NCI-H1694 (cell line): ENCODE measurements around the gene MISP.

Source experiments
- DNase-seq: peaks from one replicate; lab custom pipeline; 2025; lab: John Stamatoyannopoulos, UW

Gene MISP

DNA sequence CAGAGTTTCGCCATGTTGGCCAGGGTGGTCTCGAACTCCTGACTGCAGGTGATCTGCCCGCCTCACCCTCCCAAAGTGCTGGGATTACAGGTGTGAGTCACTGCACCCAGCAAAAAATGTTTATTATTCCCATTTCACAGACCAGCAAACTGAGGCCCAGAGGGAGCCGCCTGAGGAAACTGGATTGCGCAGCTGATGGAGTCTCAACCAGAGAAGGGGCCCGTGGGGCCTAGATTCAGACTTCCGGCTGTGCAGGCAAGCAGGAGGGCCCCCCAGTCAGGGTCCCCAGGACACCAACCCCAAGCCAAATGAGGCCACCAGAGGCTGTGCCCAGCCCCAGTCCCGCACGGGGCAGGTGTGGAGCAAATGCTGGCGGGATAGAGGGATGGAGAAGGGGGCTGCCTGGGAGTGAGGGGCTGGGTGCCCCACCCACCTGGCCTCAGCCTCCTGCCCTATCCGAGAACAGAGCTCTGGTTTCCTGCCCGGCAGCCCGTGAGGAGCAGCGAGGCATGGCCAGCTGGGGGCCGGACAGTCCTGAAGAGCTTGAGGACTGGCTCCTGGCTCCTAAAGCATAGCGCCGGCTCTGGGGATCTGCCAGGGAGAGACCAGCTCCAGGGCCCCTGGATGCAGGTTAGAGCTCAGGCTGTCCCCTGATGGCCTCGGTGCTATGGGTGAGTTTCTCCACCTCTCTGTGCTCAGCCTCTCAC is 22.0 kb downstream of the MISP start:
- DNase-seq = no peak

DNA sequence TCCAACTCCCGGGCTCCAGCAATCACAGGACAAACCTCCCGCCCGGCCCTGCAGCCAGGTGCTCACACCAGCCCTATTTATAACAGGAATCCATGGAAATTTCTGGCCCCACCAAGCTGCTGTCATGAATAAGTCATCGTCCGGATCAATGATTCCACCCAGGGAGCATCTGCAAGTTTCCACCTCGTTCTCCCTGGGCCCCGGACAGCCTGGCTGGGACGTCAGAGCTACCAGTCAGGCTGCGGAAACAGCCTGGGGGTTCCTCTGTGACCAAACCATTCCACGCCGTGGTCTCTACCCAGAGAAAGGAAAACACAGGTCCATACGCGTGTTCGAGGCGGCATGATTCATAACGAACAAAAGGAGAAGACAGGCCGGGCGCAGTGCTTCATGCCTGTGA is 25.6 kb downstream of the MISP start:
- no peak for DNase-seq

DNA sequence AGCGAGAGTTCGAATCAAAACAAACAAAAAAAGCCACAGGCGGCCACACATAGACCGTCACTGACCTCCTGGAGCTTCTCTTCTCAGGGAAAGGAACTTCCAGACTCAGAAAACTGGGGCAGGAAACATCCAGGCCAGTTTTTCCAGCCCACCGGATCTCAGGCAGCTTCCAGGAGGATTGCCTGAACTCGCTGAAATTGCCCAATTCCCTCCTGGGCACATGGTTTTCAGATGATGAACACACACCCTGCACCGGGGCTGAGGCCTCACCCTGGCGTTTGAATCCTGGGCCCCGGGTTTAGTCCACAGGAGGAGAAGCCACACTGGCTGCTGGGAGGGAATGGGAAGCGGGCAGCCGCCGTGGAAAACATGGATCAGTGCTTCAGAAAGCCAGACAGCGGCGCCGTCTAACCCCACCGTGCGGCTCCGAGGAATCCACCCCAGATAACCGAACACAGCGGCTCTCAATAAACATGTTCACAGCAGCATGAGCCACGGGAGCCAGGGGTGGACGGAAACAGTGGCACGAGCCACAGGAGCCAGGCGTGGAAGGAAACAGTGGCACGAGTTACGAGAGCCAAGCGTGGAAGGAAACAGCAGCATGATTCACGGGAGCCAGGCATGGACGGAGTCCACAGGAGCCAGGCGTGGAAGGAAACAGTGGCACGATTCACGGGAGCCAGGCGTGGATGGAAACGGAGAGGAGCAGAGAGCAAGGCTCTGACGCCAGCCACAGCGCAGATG is 28.2 kb downstream of the MISP start:
- no peak for DNase-seq

DNA sequence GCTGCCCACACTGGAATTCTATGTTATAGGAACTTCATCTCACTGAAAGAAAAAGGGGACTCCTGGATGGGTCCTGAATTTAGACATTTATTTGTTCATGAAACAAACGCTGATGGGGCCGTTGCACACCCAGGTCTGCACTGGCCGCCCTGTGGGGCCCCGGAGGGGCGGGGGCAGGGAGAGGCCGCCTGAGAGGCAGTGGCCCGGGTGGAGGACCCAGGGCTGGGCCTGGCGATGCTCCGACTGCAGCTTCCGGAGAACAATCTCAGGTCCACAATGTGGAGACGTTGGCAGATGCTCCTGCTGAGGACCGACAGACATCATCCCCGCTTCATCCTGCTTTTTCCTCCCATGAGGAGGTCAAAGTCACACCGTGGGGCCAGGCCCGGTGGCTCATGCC is 30.0 kb downstream of the MISP start:
- DNase-seq = no peak

DNA sequence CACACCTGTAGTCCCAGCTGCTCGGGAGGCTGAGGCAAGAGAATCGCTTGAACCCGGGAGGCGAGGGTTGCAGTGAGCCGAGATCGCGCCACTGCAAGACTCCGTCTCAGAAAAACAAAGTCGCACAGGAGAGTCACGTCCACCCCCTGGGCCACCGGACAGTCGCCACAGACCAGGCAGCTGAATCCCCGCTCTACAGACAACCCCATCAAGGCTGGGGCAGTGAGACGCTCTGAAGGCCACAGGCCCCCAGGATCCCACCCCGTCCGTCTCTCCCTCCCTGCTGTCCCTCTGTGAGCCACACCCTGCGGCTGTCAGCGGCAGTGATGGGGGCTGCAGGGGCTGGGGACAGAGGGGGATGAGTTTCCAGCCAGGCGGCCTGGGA is 30.9 kb downstream of the MISP start:
- no peak for DNase-seq

DNA sequence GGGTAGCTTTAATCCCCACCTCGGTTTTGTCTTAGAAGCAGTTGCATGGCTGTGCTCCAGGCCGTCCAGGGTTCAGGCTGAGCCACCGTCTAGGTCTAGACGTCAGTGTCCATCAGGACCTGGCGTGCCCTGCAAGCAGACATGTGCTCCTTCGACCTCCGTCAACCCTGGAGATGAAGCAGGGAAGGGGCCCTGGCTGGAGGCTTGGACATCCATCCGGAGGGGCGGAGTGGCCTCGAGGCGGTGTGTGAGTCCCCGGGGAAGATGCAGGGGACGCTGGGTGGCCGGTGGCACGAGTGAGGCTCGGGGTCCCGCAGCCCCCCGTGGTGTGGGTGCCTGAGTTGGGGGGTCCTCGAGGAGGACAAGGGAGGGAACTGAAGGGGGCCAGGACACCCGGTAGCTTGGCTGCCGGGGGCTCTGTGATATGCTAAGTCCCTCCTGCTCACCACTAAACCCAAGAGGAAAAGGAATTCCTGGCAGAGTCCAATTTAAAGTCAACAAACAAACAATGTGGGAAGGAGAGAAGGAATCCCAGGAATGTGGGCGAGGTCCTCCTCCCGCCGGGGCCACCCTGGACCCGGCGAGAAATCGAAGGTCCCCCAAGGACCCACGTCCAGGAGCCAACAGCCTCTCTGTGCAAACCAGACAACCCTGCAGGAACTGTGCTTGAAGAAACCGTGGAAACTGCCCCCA is 31.4 kb downstream of the MISP start:
- no peak for DNase-seq

DNA sequence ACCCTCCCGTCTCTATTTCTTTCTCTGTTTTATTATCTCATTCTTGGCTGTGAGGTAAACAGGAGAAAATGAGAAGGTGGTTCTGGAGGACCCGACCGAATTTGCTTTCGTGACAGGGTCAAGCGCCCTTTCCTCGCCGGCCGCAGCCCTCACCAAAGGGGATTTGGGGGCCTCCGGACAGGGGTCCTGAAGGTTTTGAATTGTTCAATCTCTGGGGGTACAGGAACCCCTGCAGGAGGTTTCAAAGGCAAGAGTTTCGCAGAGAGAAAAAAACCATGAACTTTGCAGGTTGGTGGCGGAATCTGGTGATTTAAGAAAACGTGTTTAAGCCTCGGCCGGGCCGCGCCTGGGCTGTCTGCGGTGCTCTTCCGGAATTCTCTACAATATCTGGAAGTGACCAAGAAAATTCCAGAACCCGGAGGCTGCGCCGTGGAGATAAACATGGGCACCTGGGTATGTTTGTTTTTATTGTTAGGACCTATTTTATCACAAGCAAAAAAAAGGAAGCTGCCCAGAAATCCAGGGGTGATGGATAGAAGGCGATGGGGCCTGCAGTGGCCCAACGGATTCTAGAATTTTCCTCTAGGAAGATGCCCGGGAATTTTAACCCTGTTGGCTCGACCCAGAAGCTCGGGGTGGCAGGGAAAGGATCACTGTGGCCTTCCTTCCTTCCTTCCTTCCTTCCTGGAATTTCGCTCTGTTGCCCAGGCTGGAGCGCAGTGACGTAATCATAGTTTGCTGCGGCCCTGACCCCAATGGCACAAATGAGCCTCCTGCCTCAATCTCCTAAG is 32.2 kb downstream of the MISP start:
- no peak for DNase-seq

DNA sequence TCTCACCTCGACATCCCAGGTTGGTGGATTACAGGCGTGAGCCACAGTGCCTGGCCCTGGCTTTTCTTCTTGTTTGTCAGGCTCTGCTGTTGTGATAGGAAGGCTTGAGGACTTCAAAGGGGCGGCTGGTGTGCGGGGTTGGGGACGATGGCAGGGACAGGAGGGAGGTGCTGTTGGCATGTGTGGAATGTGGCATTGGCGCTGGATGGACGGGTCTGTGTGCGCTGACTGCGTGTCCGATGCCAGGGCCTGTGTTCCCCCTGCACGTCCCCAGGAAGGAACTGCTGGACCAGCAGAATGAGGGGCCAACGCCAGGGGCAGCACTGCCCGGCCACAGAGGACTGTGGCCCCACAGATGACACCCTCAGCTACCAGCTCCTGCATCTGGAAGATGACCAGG is 33.6 kb downstream of the MISP start:
- no peak for DNase-seq

DNA sequence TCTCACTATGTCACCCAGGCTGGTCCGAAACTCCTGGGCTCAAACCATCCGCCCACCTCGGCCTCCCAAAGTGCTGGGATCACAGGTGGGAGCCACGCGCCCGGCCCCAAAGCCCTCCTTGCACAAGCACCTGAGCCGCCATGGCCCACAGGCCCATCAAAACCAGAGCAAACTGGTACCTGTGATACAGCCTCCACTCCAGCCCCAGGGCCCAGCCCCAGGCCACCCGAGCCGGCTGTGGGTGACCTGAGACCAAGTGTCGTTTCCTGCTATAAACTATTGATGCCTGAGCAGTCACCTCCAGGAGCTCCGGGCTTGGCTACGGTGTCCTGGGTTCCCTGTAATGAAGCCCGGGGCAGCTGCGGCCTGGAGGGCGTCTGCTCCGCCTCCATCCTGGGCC is 36.6 kb downstream of the MISP start:
- DNase-seq = no peak

DNA sequence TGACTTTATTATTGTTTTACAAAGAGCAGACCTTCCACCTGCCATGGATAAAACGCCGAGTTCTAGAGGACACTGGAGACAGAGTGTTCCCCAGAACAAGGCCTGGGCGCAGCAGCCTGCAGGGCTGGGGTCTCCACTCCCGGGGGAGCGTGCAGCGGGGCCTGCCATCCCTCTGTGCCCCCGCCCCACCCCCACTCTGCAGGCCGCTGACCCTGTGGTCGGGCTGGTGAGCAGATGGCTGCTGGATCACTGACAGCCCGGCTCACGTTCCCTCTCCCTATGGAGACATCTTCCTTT is 37.7 kb downstream of the MISP start:
- DNase-seq = no peak

DNA sequence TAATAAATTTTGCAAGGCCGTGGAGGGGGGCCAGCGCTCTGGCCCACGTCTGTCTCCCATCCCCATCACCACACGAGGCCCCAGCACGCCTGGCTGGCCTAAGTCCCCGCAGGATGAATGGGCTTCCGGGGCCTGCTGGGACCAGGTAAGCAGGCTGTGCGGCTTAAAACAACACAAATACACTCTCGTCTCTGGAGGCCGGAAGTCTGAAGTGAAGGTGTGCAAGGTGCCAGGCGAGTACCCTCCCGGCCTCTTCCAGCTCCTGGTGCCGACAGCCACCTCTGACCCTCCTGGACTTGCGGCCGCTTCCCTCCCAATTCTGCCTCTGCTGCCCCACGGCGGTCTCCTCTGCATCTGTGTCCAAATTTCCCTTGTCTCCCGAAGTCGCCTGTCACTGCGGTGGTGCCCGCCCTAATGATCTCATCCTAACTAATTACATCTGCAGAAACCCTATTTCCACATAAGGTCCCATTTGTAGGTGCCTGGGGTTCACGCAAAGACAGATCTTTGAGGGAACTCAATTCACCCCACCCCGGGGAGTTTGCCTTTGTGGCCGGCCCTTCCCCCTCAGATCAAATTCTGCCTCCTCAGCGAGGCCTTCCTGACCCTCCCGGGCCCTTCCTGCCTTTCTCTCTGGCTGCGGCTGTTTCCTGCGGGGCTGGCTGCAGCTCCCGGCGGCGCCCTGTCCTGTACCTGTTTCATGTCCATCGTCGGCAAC is 38.2 kb downstream of the MISP start:
- no peak for DNase-seq

DNA sequence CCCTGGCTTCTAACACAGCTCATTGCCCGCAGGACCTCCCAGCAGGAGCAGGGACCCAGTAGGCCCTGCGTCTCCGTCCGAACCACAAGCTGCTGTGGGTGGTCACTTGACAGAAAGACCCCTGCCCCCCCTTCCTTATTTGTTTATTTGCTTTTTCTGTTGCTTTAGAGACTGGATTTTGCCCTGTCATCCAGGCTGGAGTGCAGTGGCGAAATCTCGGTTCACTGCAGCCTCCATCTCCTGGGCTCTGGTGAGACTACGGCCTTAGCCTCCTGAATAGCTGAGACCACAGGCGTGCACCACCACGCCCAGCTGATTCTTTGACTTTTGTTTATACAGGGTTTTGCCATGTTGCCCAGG is 38.8 kb downstream of the MISP start:
- DNase-seq = no peak

DNA sequence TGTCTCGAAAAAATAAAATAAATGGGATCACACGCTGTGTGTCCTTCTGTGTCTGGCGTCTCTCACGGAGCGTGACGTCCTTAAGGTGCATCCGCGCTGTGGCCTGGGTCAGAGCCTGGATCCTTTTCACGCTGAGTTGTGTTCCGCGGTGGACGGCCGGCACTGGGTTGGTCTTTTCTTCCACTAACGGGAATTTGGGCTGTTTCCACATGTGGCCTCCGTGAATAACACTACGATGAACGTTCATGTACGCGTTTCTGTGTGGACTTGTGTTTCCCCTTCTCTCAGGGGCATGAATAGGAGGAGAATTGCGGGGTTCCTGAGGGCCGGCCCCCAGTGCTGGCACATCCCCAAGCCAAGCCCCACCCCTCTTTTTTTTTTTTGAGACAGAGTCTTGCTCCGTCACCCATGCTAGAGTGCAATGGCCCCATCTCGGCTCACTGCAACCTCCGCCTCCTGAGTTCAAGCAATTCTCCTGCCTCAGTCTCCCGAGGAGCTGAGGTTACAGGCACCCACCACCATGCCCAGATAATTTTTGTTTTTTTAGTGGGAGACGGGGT is 40.2 kb downstream of the MISP start:
- no peak for DNase-seq

DNA sequence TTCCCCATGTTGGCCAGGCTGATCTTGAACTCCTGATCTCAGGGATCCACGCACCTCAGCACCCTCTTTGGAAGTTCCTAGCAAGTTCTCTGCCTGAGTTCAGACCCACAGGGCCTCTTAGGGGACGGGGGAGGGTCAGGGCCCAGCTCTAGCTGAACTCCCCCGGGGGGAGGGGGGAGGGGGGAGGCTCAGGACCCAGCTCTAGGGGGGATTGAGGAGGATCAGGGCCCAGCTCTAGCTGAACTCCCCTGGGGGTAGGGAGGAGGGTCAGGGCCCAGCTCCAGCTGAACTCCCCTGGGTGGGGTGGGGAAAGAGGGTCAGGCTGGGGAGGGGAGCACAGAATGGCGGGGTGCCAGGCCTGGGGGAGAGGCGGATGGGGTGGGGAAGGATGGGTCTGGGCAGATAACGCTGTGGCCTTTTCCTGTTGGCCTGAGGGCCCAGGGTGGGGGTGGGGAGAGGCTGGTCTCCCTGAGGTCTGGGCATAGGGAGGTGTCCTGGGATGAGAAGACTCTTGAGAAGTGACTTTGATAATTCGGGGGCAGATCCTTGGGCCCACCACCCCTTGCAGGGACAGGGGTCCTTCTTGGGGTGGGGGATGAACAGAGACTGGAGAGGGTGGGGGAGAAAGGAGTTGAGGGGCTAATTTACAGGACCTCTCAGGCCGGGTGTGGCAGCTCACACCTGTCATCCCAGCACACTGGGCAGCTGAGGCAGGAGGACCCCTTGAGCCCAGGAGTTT is 40.8 kb downstream of the MISP start:
- DNase-seq = no peak

DNA sequence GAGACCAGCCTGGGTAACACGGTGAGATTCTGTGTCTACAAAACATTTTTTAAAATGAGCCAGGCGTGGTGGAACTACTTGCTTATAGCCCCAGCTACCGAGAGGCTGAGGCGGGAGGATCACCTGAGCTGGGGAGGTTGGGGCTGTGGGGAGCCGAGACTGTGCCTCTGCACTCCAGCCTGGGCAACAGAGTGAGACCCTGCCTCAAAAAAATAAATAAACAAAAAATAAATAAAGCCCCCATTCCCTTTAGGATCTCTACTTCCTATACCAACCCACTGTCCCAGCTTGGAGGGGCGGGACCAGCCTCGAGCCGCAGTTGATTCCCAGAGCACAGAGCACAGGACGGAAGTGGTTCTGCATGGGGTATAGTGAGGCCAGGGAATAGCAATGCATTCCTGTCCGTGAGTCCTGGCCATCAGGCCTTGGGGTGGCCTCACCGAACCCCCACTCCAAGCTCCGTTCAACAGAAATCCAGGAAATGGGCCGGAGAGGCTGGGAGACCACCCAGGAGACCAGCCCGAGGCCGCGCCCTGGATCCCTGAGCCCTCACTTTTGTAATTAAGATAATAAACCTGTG is 41.5 kb downstream of the MISP start:
- DNase-seq = no peak

DNA sequence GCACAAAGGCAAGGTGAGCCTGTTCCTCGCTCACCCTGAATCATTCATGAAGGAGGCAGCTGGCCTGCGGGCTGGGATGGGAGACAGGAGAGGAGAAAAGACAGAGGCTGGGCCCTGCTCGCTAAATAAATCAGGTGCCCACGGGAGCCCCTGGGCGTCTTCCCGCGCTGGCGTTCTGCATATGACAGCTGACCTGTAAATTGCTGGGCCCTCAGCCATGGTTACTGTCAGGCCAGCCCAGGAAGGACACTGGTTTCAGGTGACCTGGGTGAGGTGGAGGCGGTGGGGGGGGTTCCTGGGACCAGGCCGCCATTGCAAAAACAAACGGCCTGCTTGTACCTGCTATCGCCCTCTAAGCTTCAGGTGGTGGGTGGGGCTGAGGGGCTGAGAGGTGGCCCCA is 42.9 kb downstream of the MISP start:
- DNase-seq = no peak

DNA sequence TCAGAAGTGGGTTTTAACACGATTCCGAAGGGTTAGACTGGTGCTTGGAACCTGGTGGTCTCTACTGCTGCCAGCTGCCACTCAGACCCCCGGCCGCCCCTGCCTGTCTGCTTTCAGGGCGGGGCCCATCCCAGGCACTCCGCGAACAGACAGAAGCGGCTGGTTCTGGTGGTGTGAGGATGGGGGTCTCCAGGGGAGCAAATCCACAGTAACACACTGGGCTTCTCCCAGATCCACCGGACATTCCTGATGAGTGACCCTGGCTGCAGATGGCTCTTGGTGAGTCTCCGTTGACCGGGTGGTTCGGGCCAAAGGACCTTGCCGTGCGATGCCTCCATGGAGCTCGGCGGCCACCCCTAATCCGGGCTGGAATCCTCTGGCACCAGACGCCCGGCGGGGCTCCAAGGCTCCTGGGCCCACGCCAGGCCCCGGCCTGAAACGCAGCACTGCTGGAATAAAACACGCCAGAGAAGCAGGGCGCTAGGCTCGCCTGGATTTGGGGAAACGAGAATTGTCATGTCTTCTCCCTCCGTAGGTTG is 44.2 kb downstream of the MISP start:
- no peak for DNase-seq

DNA sequence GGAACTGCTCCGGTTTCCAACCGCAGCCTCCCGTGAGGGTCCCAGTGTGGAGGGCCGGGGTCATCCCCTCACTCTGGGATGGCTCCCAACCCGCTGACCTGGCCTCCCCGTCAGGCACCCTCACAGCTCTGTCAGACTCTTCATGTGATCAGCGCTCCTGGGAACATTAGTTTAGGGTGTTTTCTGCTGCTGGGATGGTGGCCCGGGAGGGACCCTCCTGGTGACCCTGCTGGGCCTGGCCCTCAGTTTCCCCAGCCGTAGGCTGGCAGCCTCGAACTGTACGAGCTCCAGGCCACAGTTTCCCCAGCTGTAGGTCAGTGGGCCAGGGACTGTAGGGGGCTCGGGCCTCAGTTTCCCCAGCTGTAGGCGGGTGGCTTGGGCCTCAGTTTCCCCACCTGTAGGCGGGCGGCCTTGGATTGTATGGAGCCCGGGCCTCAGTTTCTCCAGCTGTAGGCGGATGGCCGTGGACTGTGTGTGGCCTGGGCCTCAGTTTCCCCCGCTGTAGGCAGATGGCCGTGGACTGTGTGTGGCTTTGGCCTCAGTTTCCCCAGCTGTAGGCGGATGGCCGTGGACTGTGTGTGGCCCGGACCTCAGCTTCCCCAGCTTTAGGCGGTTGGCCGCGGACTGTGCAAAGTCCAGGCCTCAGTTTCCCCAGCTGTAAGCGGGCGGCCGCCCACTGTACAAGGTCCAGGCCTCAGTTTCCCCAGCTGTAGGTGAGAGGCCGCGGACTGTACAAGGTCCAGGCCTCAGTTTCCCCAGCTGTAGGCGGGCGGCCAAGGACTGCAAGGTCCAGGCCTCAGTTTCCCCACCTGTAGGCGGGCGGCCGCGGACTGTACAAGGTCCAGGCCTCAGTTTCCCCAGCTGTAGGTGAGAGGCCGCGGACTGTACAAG is 45.0 kb downstream of the MISP start:
- no peak for DNase-seq
